SIG-M5 treated with dmso at 0.1 percent for 504 hours (cell line): ENCODE measurements around the gene CORO1C.

ENCODE experiments used
- DNase-seq: peaks from one replicate; lab custom pipeline; 2025; ENCODE audit not compliant: unreplicated experiment; lab: John Stamatoyannopoulos, UW

The CORO1C gene

DNA sequence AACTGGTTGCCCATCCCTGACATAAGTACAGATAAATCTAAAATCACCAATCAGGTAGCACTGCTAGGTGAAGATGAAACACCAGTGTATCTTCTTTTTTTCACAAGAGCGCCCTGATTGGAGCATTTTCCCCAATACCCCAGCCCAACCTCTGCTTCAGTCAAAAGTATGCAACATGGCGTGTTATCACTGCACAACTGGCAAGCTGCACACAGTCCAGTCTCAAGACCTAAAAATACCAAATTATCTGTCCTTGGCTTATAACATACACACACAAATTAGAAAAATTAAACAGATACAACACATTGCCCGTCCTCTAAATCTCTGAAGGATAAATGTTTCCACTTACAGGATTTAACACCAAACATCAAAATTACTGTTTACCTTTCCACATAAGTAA is 77.4 kb downstream of the CORO1C start:
- DNase-seq = no peak

DNA sequence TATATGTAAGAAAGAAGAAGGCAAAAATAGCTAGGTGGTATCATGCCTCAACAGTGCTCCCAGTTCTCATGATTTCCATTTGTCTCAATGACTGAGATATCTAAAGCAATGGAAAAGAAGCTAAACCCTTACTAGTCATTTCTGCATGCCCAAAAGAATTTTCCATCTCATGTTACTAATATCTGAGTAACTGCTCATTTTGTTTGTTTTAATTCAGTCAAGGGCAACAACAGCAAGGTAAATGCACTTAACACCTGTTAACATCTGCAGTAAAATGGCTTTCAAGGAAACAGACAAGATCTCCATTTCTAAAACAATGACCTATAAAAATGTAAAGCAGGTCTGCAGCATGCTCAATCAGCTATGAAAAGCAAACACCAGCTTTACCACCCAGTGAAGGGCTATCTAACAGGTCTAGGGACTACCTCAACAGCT is 78.2 kb downstream of the CORO1C start:
- no peak for DNase-seq

DNA sequence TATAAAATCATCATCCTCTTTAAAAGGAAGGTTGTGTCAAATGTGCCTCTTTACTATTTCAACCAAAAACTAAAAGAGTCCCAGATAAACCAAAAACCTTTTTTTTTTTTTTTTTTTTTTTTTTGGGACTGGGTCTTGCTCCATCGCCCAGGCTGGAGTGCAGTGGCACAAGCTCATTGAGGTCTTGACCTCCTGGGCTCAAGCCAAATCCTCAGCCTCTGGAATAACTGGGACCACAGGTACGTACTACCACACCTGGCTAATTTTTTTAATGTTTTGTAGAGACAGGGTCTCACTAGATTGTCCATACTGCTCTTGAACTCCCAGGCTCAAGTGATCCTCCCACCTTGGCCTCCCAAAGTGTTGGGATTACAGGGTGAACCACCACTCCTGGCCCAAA is 81.2 kb downstream of the CORO1C start:
- DNase-seq = no peak

DNA sequence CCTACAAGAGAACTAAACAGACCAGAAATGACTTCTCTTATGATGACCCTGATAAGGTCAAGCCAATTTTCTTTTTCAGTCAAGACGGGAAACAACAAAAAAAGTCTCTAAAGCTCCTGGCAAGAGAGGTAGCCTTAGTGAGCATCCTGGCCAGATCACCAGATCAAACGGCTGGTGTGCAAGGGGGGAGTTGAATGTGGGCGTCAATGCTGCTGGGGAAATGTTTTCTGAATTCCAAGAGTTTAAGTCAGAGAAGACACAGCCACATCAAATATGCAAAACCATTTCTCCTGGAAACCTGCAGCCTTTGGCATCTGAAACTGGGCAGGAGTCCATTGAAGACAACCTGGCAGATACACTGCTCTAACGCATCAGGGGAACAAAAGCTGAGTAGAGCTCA is 81.6 kb downstream of the CORO1C start:
- DNase-seq = no peak

DNA sequence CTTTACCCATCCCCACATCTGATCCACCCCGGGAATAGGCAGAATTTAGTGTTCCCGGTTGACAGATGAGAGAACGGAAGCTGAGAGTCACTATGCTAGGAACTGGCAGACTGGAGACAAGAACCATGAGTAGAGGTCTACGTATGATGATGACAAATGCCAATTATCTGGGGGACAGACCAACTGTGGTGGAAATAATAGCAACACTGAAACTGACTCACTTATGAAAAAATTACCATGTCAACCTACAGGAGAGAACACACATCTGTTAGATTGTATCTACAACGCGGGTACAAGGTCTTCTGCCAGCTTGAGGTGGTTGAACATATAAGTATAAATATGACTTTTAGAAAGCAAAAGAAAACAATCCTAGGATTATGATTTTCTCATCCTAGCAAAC is 82.2 kb downstream of the CORO1C start:
- DNase-seq = no peak

DNA sequence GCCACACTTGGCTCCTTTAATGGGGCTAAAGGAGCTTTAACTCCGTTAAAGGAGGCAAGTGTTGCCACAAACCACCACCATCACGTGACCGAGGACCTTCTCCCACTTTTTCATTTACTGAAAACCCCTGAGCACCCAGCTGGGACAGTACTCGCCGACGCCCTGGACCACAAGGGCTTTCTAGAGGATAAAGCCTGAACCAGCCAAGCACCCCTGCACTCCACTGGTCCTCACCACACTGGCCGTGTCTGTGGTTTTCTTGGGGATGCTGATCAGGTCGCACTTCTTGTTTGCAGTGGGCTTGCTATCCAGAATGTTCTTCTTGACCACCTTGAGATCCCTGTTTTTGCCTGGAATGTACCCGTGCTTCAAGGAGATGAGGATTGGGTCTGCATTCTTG is 82.9 kb downstream of the CORO1C start:
- DNase-seq = no peak

DNA sequence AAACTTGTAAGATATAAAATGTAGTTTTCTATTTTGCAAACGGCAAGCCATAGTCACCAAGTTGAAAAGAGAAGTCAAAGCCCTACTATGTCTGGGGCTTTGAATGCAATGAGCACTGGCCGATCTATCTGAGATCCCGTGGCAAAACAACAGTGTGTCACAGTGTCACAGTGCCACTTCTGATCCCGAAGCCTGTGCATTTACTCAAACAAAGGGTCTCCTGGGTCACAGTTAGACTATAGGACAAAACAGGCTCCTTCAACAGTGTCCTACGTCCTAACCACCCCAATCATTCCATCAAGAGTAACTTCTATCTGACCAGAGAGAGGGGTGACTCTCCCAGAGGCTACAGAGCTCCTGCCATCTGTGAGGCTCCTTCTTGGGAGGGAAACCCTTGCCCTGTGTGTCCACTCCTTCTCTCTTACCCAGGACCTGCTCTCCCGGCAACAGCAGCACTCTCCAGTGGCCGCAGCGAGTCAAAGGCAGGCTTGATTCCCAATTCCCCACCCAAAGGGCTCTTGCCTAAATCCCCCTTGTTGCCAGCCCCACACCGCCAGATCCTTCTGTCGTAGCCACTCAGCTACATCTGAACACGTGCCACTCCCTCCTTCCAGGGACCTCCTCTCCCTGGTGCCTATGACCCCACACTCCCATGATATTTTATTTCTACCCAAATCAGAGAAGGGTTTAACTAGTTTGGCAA is 83.6 kb downstream of the CORO1C start:
- DNase-seq = no peak

DNA sequence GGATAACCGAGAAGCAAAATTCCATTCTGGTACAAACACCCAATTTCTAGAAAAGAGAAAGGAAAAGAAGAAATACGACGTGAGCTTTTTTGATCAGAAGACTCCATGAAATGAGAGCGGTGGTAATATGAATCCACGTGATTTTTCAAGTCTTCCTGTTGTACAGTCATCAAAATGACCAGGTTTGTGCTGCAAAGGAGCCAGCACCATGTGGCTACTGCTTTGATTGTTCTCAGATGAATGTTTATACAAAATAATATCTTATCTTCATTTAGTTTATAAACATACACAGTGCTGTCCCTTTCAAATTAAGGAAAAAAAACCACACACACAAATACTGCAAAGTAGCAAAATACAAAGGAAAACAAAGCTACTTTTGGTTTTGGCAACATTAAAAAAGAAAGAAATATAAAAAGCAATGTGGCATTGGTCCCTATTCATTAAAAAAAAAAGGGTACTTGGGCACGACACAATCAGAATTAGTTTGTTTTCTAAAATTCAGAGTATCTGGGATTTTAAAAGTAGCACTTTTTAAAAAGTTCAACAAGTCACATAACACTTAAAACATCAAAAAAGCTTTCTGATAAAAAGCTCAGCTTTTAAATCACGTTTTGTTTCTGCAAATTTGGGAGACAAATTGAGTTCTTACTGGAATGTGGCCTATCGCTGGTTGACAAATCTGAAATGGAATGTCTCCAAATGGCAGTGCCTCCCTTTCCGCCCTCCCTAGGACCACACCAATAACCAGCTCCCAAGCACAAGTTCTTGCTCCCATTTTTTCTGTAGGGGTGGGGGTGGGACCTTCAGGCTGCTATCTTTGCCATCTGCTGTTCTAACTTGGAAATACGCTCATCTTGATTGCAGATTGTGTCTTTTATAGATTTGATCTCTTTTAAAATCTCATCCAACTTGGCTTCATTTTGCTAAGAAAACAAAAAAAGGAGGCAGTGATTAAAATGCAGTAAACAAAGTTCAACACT is 84.4 kb downstream of the CORO1C start:
- no peak for DNase-seq

DNA sequence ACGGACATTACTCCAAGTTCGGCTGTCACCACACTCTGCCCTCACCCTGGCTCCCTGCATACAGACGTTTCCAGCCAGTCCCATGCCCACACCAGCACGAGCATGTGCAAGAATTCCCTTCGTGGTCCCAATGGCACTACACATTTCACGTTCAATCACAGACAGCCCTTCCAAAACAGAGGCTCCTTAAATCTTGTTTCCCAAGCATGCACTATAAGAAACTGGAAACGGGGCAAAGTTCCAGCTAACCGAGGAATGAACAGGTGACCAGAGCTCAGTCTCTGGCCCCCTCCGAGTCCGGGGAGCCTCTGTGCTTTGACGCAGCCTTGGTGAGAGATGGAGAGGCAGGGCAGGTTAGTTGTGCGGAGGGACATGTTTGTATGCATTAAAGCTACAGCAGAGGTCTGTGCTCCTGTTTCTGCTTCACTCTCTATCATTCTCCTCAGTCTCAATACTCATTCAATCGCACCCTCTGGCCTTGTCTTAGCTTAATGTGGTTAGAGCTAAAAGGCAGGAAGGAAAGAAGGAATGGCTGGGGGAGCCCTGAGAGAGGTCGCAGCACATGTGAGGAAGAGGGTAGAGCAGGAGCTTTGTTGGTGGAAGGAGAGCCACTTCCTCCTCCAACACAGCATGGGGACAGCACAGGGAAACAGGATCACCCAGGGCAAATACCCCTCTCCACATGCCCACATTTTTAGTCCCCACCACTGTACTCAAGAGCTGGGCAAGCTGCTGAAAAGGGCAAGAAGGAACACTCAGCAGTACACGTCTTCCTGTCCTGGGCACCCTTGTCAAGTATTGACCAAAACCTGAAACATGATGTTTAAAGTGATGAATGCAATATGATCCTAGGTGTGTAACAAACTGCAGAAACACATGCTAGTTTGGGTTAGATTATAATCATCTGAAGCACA is 85.4 kb downstream of the CORO1C start:
- DNase-seq = no peak

DNA sequence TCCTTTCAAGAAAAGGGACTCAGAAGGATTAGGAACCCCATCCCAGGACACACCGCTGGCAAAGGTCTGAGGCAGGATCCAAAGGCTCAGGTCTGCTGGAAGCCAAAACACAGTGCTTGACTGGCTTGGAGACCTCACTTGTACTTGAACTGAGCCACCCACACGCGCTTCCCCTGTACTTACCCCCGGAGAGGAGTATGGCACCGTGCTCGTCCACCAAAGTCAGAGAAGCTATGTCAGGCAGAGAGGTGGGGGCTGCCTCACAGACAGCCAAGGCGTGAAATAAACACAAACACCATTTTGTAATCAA is 86.6 kb downstream of the CORO1C start:
- no peak for DNase-seq

DNA sequence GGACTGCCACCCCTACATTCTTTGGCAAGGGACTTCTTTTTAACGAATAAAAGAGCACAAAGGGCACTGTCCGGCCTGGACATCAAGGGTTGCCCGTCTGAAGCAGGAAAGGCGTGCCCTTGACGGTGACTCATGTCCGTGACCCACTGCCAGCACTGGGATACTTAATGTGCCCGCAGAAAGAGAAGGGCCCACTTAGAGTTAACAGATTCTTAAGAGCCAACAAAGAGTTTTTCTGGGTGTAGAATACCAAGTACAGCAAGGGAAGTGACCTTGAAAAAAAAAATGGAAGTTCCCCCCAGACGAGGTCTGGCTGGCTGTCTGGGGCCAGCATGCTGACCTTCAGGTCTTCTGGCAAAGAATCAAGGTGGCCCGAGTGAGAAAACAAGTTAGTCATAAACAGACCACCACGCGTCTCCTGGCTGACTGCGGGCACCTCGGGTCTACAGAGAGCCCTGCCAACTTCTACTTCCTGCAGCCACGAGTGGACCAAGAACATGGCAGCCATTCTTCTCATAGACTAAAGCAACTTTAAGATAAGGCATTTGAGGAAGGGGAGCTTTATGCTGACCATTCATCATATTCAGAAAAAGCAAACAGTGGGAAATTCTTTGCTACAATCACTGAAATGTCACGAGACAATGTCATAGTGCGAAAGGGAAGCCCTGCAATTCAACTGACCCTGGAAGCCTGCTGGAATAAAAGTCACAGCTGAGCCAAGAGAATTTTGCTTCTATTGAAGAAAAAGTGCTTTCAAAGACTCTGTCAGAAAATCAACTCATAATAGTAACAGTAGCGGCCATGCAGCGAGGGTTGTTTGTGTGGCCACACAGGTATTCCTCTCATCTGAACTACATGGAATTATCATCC is 87.1 kb downstream of the CORO1C start:
- no peak for DNase-seq

DNA sequence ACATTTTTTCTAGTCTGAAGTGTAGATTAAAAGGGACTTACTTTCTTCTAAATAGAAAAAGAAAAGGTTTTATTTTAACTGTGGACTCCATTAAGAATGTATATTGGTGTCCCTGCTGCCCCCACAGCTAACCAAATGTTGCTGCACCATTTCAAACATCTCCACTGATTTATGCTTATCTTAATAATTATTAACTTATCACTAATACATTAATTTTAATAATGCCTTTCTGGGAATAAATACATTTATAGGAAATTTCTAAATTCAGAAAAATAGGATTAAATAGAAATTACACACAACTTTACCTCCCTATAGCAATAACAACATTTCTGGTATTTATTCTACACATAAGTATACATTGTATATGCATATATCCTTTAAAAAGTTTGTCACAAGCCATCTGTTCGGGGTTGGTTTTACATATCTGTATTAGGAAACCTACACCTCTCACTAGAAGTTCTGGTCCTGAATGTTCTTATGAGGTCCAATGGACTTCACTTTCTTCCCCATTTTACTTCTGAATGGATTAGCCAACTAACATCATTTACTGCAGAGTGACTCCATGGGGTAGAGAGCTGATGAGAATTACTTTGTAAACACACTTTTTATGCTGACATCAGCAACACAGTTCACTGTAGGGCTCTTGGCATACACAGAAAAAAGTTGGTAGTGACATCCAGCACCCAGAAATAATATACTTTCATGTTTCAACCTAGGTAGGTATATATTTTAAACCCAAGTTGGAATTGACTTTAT is 88.2 kb downstream of the CORO1C start:
- DNase-seq = no peak

DNA sequence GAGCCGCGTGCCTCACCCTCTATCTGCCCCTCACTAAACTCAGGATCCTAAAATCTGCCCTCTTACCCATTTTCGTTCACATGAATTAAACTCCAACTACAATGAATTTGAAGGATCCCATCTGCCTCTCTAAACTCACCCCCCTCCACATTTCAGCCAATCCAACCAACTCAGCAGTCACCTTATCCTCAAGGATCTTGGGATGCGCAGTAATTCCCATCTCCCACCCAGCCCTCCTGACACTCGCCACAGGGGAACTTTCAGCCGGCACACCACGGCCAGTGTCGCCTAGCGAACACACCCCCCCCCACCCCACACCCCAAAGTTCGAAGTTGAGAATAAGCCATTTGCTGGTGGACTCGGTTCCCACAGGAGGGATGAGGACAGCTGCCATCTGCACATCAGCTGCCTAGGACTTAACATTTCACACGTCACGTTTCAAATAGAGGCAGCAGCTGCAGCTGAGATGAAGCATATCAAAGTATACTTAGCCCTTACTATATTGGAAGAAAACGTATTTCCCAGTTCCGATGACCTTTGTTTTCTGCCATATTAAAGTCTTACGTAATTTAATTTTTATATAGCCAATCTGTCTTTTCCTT is 88.9 kb downstream of the CORO1C start:
- no peak for DNase-seq

DNA sequence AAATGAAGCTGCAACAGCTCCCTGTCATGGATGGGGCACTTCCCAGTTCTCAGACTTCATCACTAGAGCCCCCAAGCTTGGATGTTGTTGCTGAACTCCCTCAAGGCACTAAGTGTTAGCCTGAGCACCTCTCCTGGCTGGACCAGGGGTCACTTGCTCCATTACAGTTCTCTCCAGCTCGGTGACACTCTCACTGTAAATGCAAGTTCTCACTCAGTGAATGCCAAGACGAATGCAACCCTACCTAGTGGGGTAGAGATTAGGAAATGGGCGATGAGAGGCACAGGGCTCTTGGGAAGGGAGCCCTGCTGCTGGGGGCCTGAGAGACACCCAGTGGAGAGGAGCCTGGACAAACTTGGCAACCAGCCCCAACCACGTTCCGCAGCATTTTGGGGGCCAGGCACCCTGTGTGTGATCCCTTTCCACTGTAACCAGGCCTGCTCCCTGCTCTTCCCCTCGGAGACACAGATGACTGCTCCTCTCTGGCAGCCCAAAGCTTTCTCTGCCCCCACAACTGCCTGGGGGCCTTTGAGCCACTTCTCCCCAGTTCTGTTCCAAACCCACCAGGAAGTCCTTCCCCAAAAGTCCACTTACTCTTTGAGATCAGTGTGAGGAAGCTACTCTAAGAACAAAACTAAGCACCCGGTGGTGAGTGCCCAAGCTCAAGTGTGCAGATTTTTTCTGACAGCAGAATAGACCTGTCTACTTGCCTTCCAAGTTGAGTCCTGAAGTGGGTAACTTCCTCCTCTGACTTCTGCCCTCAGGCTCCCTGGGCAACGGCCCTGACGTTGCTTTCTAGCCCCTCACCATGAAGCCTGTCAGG is 89.7 kb downstream of the CORO1C start:
- no peak for DNase-seq

DNA sequence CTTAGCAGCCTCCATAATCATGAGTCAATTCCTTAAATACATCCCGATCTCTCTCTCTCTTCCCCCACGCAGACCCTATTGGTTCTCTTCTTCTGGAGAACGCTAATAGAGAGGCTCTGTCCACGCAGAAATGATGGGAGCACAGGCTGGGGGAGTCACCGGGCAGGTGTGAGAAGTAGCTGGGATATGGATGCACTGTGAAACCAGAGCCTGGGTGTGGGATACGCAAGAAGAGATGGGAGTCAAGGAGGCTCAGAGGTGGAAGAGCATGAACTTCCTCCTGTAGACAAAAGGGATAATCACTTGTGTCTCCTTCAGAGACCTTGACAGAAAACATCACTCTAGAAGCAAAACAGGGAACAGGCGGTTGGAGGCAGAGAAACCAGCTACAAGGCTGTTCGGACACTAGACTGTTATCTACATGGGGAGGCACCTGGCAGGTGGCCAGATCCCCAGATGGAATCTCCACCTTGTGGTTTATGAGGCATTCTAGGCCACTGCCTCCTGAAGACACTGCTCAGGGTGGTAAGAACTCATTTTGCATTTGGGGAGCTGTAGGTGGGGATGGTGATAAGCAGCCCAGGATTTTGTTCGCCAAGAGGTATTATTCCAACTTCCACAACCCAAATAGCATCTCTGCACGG is 90.4 kb downstream of the CORO1C start:
- DNase-seq = no peak

DNA sequence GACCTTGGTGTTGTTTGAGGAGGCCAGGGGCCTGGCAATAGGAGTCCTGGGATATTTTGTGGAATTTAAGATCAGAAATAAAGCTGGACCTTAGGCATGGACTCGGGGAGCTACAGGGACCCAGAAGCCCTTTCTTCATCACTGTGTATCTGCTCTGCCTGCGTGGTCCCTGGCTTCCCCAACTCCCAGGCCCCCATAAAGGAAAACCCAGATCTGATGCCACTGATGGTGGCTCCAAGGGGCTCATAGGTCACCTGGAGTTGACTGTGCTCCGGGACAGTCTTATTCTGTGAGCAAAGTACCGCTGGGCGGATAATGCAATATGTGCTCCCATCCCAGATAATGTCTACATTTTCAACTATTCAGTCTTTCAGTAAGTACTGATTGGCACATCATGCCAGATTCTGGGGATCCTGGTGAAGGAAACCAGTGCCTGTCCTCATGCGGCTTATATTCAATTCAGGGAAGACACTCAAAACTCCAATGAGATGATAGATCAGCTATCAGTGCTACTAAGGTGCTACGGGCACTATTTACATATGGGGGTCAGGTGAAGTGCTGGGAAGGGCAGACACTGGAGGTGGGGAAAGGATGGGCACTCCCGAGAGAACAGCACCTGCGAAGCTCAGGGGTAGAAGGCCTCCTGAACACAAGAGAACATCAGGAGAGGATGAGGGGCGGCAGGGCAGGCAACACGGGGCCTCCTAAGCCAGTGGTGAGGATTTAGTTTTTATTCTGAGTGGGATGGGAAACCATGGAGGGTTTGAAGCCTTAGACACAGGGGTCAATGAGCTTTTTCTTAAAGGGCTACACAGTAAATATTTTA is 92.1 kb downstream of the CORO1C start:
- DNase-seq = no peak
